Neural crest cell (in vitro differentiated cells): ENCODE data around the gene CYFIP1. TPM values are rescaled to one million over a fixed set of nuclear protein-coding genes. Genes with fewer than 3 reads are reported as not detected.

Experiments used
- DNase-seq: peaks from one replicate; pipeline ENCODE4 v3.0.0; 2021; ENCODE audit warnings: low read depth, mixed read lengths, low spot score
- H3K27ac Mint-ChIP-seq: one replicate; pipeline ENCODE4 v1.8.0; 2021; ENCODE audit warnings: mild to moderate bottlenecking, mixed read lengths; ENCODE audit not compliant: unreplicated experiment
- H3K27me3 Mint-ChIP-seq: 2 replicates; pipeline ENCODE4 v1.8.0; 2021; ENCODE audit warnings: low read depth, mild to moderate bottlenecking, mixed read lengths
- H3K36me3 Mint-ChIP-seq: 2 replicates; pipeline ENCODE4 v1.8.0; 2021; ENCODE audit warnings: low read depth, mild to moderate bottlenecking, mixed read lengths
- H3K4me1 Mint-ChIP-seq: 2 replicates; pipeline ENCODE4 v1.8.0; 2021; ENCODE audit warnings: mixed read lengths
- H3K4me3 Mint-ChIP-seq: one replicate; pipeline ENCODE4 v1.8.0; 2021; ENCODE audit warnings: mild to moderate bottlenecking, mixed read lengths
- H3K9me3 Mint-ChIP-seq: 2 replicates; pipeline ENCODE4 v1.8.0; 2021; ENCODE audit warnings: mixed read lengths
- total RNA-seq: library from RNA; stranded (reverse); gene quantifications from 2 replicates; pipeline ENCODE4 v1.2.1, GENCODE V29; 2021
- TF ChIP-seq, protein P1 (sequence below): fragments of 200-600 bp; sonication (generic); conservative IDR thresholded peaks from 2 replicates; pipeline ENCODE4 v1.5.0; 2021; ENCODE audit warnings: antibody characterized with exemption, mild to moderate bottlenecking

CYFIP1 gene
- total RNA-seq, 1 donor from 2014 or later = 116 TPM

- Mint-ChIP-seq H3K9me3 (no peaks in the 10 kb centered on the region), H3K27me3 (no peaks in the 10 kb centered on the region), H3K4me3 (no peak overlapping the region), H3K27ac (no peak overlapping the region), H3K4me1 (no peaks in the 10 kb centered on the region), H3K36me3 (peaks cover 21% of the 10 kb centered on the region)
- no peak for DNase-seq
- TF ChIP-seq, protein P1, sequence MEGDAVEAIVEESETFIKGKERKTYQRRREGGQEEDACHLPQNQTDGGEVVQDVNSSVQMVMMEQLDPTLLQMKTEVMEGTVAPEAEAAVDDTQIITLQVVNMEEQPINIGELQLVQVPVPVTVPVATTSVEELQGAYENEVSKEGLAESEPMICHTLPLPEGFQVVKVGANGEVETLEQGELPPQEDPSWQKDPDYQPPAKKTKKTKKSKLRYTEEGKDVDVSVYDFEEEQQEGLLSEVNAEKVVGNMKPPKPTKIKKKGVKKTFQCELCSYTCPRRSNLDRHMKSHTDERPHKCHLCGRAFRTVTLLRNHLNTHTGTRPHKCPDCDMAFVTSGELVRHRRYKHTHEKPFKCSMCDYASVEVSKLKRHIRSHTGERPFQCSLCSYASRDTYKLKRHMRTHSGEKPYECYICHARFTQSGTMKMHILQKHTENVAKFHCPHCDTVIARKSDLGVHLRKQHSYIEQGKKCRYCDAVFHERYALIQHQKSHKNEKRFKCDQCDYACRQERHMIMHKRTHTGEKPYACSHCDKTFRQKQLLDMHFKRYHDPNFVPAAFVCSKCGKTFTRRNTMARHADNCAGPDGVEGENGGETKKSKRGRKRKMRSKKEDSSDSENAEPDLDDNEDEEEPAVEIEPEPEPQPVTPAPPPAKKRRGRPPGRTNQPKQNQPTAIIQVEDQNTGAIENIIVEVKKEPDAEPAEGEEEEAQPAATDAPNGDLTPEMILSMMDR = no peak
Measured at GRCh38 chr15:22907161-22907950, 72.8 kb downstream of the CYFIP1 start.

DNA sequence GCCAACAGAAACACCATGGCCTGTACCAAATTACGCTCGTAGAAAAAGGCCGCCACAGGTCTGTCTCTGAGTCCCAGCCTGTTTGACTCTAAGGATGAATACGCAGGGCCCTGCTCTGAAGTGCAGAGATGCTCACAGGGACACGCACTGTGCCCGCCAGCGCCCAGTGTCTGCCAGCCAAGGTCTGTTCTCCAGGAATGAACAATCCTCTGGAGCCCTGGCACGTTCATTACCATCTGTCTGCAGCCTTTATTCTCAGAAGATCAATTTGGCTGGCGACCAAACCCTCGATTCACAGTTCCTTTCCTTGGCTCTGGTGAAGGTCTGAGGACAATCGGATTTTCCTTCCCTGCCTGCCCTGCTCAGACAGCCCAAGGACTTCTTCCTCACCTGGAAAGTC, 75.4 kb downstream of the CYFIP1 start:
- H3K4me3 Mint-ChIP-seq = no peak overlapping the region
- peaks cover 15% of the 10 kb centered on the region for H3K36me3 Mint-ChIP-seq
- H3K27me3 Mint-ChIP-seq = no peaks in the 10 kb centered on the region
- no peak overlapping the region for H3K27ac Mint-ChIP-seq
- TF ChIP-seq, protein P1 = no peak
- no peaks in the 10 kb centered on the region for H3K4me1 Mint-ChIP-seq
- DNase-seq = no peak
- H3K9me3 Mint-ChIP-seq = no peaks in the 10 kb centered on the region

- peaks cover 12% of the 10 kb centered on the region for H3K36me3 Mint-ChIP-seq
- TF ChIP-seq, protein P1 = no peak
- DNase-seq = no peak
- no peaks in the 10 kb centered on the region for H3K27me3 Mint-ChIP-seq
- H3K9me3 Mint-ChIP-seq = no peaks in the 10 kb centered on the region
- no peaks in the 10 kb centered on the region for H3K4me1 Mint-ChIP-seq
- H3K4me3 Mint-ChIP-seq = no peak overlapping the region
- no peak overlapping the region for H3K27ac Mint-ChIP-seq
Measured at GRCh38 chr15:22903961-22904534, 76.1 kb downstream of the CYFIP1 start.

- H3K27me3 Mint-ChIP-seq = no peaks in the 10 kb centered on the region
- no peak overlapping the region for H3K27ac Mint-ChIP-seq
- no peaks in the 10 kb centered on the region for H3K4me1 Mint-ChIP-seq
- no peak overlapping the region for H3K4me3 Mint-ChIP-seq
- DNase-seq = no peak
- H3K36me3 Mint-ChIP-seq = peaks cover 8% of the 10 kb centered on the region
- TF ChIP-seq, protein P1 = no peak
- no peaks in the 10 kb centered on the region for H3K9me3 Mint-ChIP-seq
Measured at GRCh38 chr15:22903427-22903826, 76.7 kb downstream of the CYFIP1 start.

DNA sequence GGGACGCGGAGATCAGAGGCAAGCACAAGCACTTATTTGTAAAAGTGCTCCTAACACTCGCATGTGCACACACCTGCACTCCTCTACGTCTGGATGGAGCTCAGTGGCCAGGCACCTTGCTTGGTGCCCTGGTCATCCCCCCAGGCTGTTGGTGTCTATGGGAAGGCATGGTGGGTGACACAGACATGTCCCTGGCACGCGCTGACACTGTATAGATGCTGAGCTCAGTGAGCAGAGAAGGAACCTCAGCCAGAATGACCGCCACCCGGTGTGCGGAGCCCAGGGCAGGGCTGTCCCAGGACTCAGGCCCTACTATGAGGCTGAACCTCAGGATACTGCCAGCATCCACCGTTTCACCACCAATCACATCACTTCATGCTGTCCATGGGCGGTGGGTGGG, 77.2 kb downstream of the CYFIP1 start:
- Mint-ChIP-seq H3K36me3 (peaks cover 6% of the 10 kb centered on the region), H3K27ac (no peak overlapping the region)

More for the DNA sequence above, 77.2 kb downstream of the CYFIP1 start:
- no peak for DNase-seq
- no peaks in the 10 kb centered on the region for H3K27me3 Mint-ChIP-seq
- no peaks in the 10 kb centered on the region for H3K4me1 Mint-ChIP-seq
- no peaks in the 10 kb centered on the region for H3K9me3 Mint-ChIP-seq
- no peak overlapping the region for H3K4me3 Mint-ChIP-seq
- TF ChIP-seq, protein P1 = no peak
